GM18873 (cell line): Measurements from ENCODE around the gene PALM.
"Not testable (repeated sequence)": the region's sequence is repeated elsewhere in the genome, so short reads cannot be mapped to it uniquely, and the experiment has no call there.

Experiments
- ATAC-seq: cut with Tn5 transposase; IDR thresholded peaks from one replicate; pipeline ENCODE4 v1.9.1; 2021; ENCODE audit warnings: mild to moderate bottlenecking, moderate library complexity, moderate number of reproducible peaks; ENCODE audit not compliant: unreplicated experiment, low FRiP score

The PALM gene

GRCh38 chr19:729564-729963, 20.8 kb downstream of the PALM start:
- ATAC-seq: not testable (repeated sequence)

GRCh38 chr19:729965-730668, 21.4 kb downstream of the PALM start:
- ATAC-seq: no peak

GRCh38 chr19:731000-731399, 22.3 kb downstream of the PALM start:
- no peak for ATAC-seq

- ATAC-seq: no peak
Measured at GRCh38 chr19:732148-733069, 23.7 kb downstream of the PALM start.

GRCh38 chr19:734716-735115, 26.0 kb downstream of the PALM start:
- no peak for ATAC-seq

GRCh38 chr19:736125-736524, 27.4 kb downstream of the PALM start:
- no peak for ATAC-seq

GRCh38 chr19:737591-738093, 28.9 kb downstream of the PALM start:
- ATAC-seq: no peak

- ATAC-seq: no peak
Measured at GRCh38 chr19:738509-739128, 29.9 kb downstream of the PALM start.

GRCh38 chr19:739998-740715, 31.4 kb downstream of the PALM start:
- no peak for ATAC-seq

GRCh38 chr19:740816-741505, 32.2 kb downstream of the PALM start:
- ATAC-seq: not testable (repeated sequence)

- ATAC-seq: no peak
Measured at GRCh38 chr19:741506-742131, 32.9 kb downstream of the PALM start.

- no peak for ATAC-seq
Measured at GRCh38 chr19:742540-743075, 33.9 kb downstream of the PALM start.

GRCh38 chr19:743168-743687, 34.5 kb downstream of the PALM start:
- no peak for ATAC-seq

GRCh38 chr19:745138-745537, 36.4 kb downstream of the PALM start:
- not testable (repeated sequence) for ATAC-seq

GRCh38 chr19:746208-746819, 37.6 kb downstream of the PALM start:
- ATAC-seq: no peak

- no peak for ATAC-seq
Measured at GRCh38 chr19:746956-747355, 38.2 kb downstream of the PALM start.

GRCh38 chr19:747432-748273, 38.9 kb downstream of the PALM start:
- ATAC-seq: no peak

- no peak for ATAC-seq
Measured at GRCh38 chr19:748274-748598, 39.5 kb downstream of the PALM start.
